GM10248 (cell line): ENCODE data around the gene ADPRHL1.

Experiments used
- CTCF ChIA-PET: fragments of 300-600 bp; sonication (Branson Sonifier 250); formaldehyde crosslinking; extraction: SDS; loops from one replicate; lab custom pipeline; 2021; ENCODE audit warnings: antibody characterized with exemption; lab: Yijun Ruan, JAX
- POLR2A ChIA-PET: fragments of 350-650 bp; sonication (Branson Sonifier 250); formaldehyde crosslinking; extraction: SDS; loops from one replicate; lab custom pipeline; 2020; ENCODE audit warnings: antibody characterized with exemption; lab: Yijun Ruan, JAX
- DNase-seq: peaks from one replicate; pipeline ENCODE4 v3.0.0; 2012; ENCODE audit errors: extremely low spot score
- TF ChIP-seq, protein P1 (sequence below): IDR thresholded peaks from 2 replicates; pipeline ENCODE4 v1.5.1; 2012; ENCODE audit warnings: mild to moderate bottlenecking, low read depth; ENCODE audit errors: extremely low read depth, missing control alignments, control extremely low read depth

Gene ADPRHL1

DNA sequence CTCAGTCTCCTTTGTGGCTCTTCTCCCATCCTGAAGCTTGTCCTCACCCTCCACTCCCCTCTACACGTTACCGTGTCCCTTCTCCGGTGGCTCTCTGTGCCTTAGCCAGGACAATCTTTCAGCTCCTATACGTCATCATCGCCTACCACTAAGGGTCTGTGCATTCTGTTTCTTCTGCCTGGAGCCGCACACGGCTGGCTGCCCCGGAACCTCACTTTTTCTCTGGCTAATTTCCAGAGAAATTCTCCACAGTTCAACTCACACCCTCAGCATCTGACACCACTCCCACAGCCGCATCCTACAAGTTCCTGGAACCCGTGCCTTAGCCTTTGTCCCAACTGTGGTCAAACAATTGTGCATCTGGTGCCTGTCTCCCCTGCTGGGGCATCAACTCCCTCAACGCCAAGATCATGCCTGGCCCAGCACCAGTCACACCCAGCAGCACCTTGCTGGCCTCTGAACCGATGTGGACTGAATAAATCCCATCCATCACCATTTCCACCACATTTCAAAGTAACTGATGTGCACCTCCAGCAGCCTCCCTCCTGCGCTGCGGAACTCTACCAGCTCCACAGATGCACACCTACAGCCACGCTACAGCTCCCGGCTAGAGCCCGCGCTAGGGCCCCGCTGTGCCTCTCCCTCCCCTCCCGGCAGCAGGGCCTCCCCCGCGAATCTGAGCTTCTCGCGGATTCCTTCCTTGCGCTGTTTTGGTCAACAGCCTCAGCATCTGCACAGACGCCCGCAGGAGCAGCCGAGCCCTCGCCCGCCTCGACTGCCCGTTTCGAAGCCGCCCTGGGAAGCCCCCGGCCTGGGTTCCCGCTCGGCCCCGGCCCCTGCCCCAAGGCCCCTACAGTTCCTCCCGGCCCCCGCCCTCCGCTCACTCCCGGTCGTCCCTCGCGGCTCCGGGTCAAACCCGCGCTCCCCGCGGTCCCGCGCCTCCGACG lies 36.5 kb upstream of the ADPRHL1 start:
- ChIA-PET CTCF (interaction anchor here (0.9 to 1.8 kb wide), 3 partner anchors 12 to 72 kb away, joined by 3 to 4 read pairs (median 4); no protein-coding TSS in a partner anchor), POLR2A (no interaction called here)
- TF ChIP-seq, protein P1, sequence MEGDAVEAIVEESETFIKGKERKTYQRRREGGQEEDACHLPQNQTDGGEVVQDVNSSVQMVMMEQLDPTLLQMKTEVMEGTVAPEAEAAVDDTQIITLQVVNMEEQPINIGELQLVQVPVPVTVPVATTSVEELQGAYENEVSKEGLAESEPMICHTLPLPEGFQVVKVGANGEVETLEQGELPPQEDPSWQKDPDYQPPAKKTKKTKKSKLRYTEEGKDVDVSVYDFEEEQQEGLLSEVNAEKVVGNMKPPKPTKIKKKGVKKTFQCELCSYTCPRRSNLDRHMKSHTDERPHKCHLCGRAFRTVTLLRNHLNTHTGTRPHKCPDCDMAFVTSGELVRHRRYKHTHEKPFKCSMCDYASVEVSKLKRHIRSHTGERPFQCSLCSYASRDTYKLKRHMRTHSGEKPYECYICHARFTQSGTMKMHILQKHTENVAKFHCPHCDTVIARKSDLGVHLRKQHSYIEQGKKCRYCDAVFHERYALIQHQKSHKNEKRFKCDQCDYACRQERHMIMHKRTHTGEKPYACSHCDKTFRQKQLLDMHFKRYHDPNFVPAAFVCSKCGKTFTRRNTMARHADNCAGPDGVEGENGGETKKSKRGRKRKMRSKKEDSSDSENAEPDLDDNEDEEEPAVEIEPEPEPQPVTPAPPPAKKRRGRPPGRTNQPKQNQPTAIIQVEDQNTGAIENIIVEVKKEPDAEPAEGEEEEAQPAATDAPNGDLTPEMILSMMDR, result no peak
- peak; percentile 55 for DNase-seq

DNA sequence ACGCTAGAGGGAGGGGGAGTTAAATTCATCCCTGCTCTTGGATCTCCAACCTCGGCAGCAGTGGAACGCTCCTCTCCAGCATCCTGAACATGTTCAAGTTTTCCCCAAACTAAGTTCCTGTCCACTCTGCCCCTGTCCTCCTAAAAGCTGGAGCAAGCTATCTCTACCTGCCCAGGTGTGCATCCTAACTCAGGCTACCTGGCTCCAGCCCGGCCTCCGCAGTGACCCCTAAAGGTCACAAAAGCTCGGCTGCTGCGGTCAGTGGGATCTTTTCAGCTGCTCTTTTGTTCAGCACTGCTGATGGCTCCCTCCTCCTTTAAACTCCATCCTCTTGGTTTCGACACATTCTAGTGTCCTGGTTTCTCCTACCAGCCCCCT lies 35.9 kb upstream of the ADPRHL1 start:
- DNase-seq, result no peak
- TF ChIP-seq, protein P1, result no peak
- ChIA-PET CTCF (interaction anchor here (1.2 to 1.8 kb wide), 4 partner anchors 12 to 73 kb away, joined by 3 to 4 read pairs (median 4); no protein-coding TSS in a partner anchor), POLR2A (no interaction called here)

DNA sequence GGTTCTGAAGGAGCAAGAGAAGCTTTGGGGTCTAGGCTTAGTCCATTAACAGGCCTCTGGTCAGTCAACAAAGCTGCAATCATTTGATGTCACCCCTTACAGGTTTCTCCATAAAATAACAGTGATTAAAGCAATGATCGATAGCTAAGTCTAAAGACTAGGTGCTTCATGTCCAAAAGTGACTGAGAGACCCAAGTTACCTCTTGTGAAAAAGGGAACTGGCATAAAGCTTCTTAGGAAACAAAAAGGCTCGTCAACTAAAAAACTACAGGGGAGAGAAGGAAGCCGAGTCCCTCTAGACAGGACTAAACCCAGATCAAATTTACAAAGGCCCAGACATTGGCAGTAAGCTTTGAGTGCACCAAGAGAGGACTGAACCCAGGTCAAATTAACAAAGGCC lies 35.0 kb upstream of the ADPRHL1 start:
- CTCF ChIA-PET, result interaction anchor here (0.8 to 1.8 kb wide), 5 partner anchors 10 to 74 kb away, joined by 3 to 4 read pairs (median 3); no protein-coding TSS in a partner anchor
- TF ChIP-seq, protein P1, result no peak
- POLR2A ChIA-PET, result no interaction called here
- DNase-seq, result no peak

DNA sequence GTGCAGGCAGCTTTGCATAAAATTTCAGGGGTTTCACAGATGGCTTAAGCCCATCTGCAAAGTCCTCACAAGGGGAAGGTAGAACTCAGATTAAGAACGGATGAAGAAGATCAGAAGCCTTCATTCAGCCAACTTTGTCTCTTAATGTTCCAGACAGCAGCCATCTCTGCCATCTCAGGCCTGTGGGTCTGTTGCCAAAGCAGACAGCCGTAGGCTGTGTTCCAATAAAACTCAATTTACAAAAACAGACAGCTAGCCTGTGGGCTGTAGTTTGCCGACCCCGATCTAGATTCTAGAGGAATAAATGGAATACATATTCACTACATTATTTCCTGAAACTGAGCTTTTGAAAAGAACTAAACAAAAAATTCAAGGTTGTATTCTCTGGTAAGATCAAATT lies 33.4 kb upstream of the ADPRHL1 start:
- TF ChIP-seq, protein P1, result no peak
- ChIA-PET POLR2A (no interaction called here), CTCF (no interaction called here)
- no peak for DNase-seq

DNA sequence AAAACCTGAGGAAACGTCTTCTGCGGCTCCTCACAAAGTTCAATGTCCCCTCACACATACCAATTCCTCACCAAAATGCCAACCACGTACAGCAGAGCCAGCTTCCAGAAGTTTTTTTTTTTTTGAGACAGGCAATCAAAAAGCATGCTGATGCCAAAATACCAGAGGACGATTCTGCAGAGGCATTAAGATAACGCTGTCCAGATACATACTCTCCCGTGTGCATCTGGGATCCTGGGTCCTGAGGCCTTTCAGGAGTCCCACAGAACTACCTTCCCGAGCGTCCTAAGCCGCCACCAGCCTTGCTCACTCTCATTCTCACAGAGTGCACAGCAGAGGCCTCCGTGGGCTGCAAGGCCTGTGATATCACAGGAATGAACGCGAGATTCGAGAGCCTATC lies 32.3 kb upstream of the ADPRHL1 start:
- POLR2A ChIA-PET, result no interaction called here
- CTCF ChIA-PET, result no interaction called here
- no peak for DNase-seq
- TF ChIP-seq, protein P1, result no peak

DNA sequence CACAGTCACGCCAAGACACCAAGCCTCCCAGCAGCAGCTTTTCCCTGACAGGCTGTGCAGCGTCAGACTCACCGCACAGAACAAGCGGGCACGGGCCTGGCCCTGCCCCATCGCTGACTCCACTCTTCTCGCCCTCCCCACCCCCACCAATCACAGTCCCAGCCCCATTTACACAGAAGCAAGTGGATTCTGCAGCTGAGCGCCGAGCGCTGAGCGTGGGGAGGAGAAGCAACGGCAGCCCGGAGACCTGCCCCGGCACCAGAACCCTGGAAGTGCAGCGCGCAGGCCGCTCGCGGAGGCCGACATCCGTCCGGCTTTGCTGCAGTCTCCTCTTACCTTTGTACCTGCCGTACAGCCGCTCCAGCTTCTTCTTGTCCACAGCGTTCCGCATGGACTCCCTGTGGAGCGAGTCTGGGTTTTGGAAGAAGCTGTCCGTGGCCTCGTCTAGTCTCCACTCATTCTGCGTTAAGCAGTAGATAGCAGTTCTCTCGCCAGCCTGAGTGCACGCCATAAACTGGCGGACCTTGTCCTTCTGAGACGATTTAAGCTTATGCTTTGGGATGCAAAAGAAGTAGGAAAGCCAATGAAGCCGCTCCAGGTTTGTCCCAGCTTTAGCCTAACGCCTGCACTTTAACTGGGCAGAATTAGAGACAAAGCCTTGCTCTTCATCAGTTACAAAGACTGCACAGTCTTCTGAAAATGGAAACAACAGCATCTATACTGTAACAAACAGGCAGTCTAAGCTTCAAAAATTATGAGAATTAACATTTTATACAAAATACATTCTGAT lies 30.4 kb upstream of the ADPRHL1 start:
- ChIA-PET CTCF (interaction anchor here (1.2 to 1.7 kb wide), 2 partner anchors 9 kb away, joined by 3 to 6 read pairs; no protein-coding TSS in a partner anchor), POLR2A (interaction anchor here (1.1 kb wide), 1 partner anchor 10 kb away, joined by 3 read pairs; no protein-coding TSS in a partner anchor)
- DNase-seq, result no peak
- TF ChIP-seq, protein P1, result no peak
